Measurements from ENCODE around the gene EXOC8. TPM values are rescaled to one million over a fixed set of nuclear protein-coding genes. Genes with fewer than 3 reads are reported as not detected.

Gene EXOC8
- total RNA-seq, 6 experiments from 2014 or later, result 12.3 to 14.8 (median 14.2) TPM

GRCh38 chr1:231374394-231374793, 36.7 kb upstream of the EXOC8 start:
- Mint-ChIP-seq H3K4me1 (ENCODE audit: low read depth) (peaks cover 27% of the 10 kb centered on the region), H3K36me3 (ENCODE audit: low read depth) (no peaks in the 10 kb centered on the region), H3K27me3 (ENCODE audit: insufficient read depth) (no peaks in the 10 kb centered on the region), H3K9me3 (no peaks in the 10 kb centered on the region), H3K27ac (no peak overlapping the region), H3K4me3 (no peak overlapping the region)
- DNase-seq, result no peak
- no peak for TF ChIP-seq CTCF (IDR thresholded peaks at IDR 0.05)

GRCh38 chr1:231372501-231372900, 34.8 kb upstream of the EXOC8 start:
- no peak for DNase-seq
- no peaks in the 10 kb centered on the region for H3K36me3 Mint-ChIP-seq (ENCODE audit: low read depth)
- H3K27me3 Mint-ChIP-seq (ENCODE audit: insufficient read depth), result no peaks in the 10 kb centered on the region
- peaks cover 25% of the 10 kb centered on the region for H3K4me1 Mint-ChIP-seq (ENCODE audit: low read depth)
- H3K27ac Mint-ChIP-seq, result no peak overlapping the region; the same call in 1 of the 2 replicates
- no peaks in the 10 kb centered on the region for H3K9me3 Mint-ChIP-seq
- TF ChIP-seq CTCF (IDR thresholded peaks at IDR 0.05), result no peak
- H3K4me3 Mint-ChIP-seq, result no peak overlapping the region

GRCh38 chr1:231369282-231369681, 31.6 kb upstream of the EXOC8 start:
- H3K4me1 Mint-ChIP-seq (ENCODE audit: low read depth), result peaks cover 14% of the 10 kb centered on the region; the same call in 1 of the 2 replicates
- no peaks in the 10 kb centered on the region for H3K36me3 Mint-ChIP-seq (ENCODE audit: low read depth)
- no peak for DNase-seq
- H3K9me3 Mint-ChIP-seq, result no peaks in the 10 kb centered on the region
- H3K4me3 Mint-ChIP-seq, result no peak overlapping the region
- no peaks in the 10 kb centered on the region for H3K27me3 Mint-ChIP-seq (ENCODE audit: insufficient read depth)
- TF ChIP-seq CTCF (IDR thresholded peaks at IDR 0.05), result peak; percentile 41
- H3K27ac Mint-ChIP-seq, result no peak overlapping the region

GRCh38 chr1:231364192-231364591, 26.5 kb upstream of the EXOC8 start:
- Mint-ChIP-seq H3K4me1 (ENCODE audit: low read depth) (peaks cover 15% of the 10 kb centered on the region), H3K4me3 (no peak overlapping the region), H3K27me3 (ENCODE audit: insufficient read depth) (no peaks in the 10 kb centered on the region), H3K27ac (no peak overlapping the region), H3K9me3 (no peaks in the 10 kb centered on the region), H3K36me3 (ENCODE audit: low read depth) (peaks cover 16% of the 10 kb centered on the region)
- TF ChIP-seq CTCF (IDR thresholded peaks at IDR 0.05), result no peak
- no peak for DNase-seq

GRCh38 chr1:231363624-231364023, 26.0 kb upstream of the EXOC8 start:
- peaks cover 16% of the 10 kb centered on the region for H3K36me3 Mint-ChIP-seq (ENCODE audit: low read depth)
- no peaks in the 10 kb centered on the region for H3K9me3 Mint-ChIP-seq
- no peak for DNase-seq
- no peak overlapping the region for H3K4me3 Mint-ChIP-seq
- H3K27me3 Mint-ChIP-seq (ENCODE audit: insufficient read depth), result no peaks in the 10 kb centered on the region
- peaks cover 17% of the 10 kb centered on the region for H3K4me1 Mint-ChIP-seq (ENCODE audit: low read depth)
- H3K27ac Mint-ChIP-seq, result no peak overlapping the region
- no peak for TF ChIP-seq CTCF (IDR thresholded peaks at IDR 0.05)

- no peak for DNase-seq
- peaks cover 16% of the 10 kb centered on the region for H3K36me3 Mint-ChIP-seq (ENCODE audit: low read depth)
Measured at GRCh38 chr1:231362325-231362724, 24.7 kb upstream of the EXOC8 start.

More at GRCh38 chr1:231362325-231362724, 24.7 kb upstream of the EXOC8 start:
- Mint-ChIP-seq H3K9me3 (no peaks in the 10 kb centered on the region), H3K4me1 (ENCODE audit: low read depth) (peaks cover 27% of the 10 kb centered on the region), H3K27me3 (ENCODE audit: insufficient read depth) (no peaks in the 10 kb centered on the region), H3K27ac (no peak overlapping the region), H3K4me3 (no peak overlapping the region)
- no peak for TF ChIP-seq CTCF (IDR thresholded peaks at IDR 0.05)
